ENCODE data around the gene ITPR3.

Gene ITPR3

GRCh38 chr6:33744001-33744848, 123.1 kb downstream of the ITPR3 start:
- peak; percentile 71 for DNase-seq

DNA sequence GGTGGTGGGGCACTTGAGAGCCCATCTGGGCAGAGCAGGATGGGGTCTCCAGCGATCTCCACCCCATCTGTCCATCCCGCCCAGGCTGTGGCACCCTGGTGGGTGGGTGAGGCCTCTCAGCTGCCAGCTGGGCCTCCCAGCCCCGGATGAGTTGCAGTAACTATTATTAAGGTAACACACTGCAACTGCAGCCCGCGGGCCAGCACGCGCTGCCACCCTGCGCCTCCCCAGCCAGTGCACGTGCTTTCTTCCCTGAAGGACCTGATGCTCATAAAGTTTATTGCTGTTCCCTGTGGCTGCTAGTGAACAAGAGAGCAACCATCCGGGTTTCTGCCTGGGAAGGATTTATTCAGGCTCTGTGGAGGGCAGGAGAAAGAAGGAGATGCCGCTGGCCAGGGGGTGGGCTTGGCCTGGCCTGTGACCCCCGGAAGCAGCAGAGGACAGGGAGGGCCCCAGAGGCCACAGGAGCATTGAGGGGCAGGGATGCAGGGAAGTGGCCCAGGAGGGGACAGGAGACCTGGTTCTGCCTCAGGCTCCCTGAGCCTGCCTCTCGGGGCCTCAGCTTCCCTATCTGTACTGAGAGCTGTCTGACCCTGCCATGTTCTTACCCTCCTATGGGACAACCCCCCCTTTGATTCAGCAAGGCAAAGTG, 123.9 kb downstream of the ITPR3 start:
- DNase-seq = no peak

- DNase-seq = no peak
These were observed 124.4 kb downstream of the ITPR3 start for GRCh38 chr6:33745548-33745947.
